Measurements from ENCODE around the gene ZFP36L1. TPM values are rescaled to one million over a fixed set of nuclear protein-coding genes. Genes with fewer than 3 reads are reported as not detected.

ZFP36L1 gene
- total RNA-seq, 1 experiment from 2014 or later, result 426 TPM

DNA sequence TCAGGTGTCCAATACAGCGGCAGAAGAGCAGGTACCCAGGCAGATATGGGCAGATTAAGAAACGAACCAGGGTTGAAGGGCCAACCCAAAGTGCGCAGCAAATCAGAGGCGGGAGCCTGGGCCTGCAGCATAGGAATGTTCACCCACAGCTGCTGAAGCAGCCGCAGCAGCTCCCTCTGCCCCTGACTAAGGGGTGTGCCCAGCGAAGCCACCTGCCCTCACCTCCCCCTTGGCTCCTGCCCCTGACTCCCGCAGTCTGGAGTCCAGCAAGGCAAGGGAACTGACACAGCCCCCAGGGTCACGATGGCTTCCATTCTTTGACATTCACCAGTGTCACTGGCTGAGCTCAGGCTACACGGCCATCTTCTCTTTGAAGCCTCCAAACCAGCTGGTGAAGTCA, 27.3 kb upstream of the ZFP36L1 start:
- H3K4me1 Mint-ChIP-seq (ENCODE audit: insufficient read depth, unreplicated experiment), result peaks cover 17% of the 10 kb centered on the region
- POLR2A ChIA-PET, result interaction anchor here (1.3 to 7.6 kb wide), 3 partner anchors 25 to 570 kb away, joined by 6 to 86 read pairs (median 17); partner anchors contain the start of gene ZFP36L1
- no peaks in the 10 kb centered on the region for H3K27me3 Mint-ChIP-seq (ENCODE audit: insufficient read depth, unreplicated experiment)
- no peaks in the 10 kb centered on the region for H3K9me3 Mint-ChIP-seq (ENCODE audit: unreplicated experiment)
- TF ChIP-seq CTCF (IDR thresholded peaks at IDR 0.05; ENCODE audit: unreplicated experiment), result no peak
- intact Hi-C loops (cut with micrococcal nuclease), result no loop called here
- no peak overlapping the region for H3K4me3 Mint-ChIP-seq (ENCODE audit: unreplicated experiment)
- BruUV-seq (replicated peaks), result no TSS peak
- no peak for DNase-seq (ENCODE audit: unreplicated experiment)
- CTCF ChIA-PET, result interaction anchor here (0.5 to 6.9 kb wide), 8 partner anchors 9 to 936 kb away, joined by 3 to 128 read pairs (median 6); no protein-coding TSS in a partner anchor
- peak overlapping the region; percentile 67 for H3K27ac Mint-ChIP-seq (ENCODE audit: low read depth, unreplicated experiment)
- H3K36me3 Mint-ChIP-seq (ENCODE audit: insufficient read depth, unreplicated experiment), result peaks cover 2% of the 10 kb centered on the region

DNA sequence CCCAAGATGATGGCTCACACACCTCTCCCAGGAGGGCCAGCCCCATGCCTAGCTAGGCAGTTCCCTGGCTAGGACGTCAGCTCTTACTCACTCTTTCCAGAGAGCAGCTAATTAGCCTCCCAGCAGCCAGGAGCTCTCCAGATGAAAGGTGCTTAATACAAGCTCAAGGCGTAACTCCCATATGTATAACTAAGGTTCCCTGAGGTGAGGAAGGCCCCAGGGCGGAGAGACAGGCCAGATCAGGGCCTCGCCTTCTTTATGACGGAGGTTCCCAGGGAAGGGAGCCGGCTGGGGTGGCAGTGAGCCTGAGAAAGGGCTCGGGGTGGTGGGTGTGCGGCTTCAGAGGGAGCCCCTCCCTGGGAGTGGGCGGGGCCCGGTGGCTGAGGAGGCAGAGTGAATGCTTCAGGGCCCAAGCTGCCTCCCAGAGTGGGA, 26.4 kb upstream of the ZFP36L1 start:
- Mint-ChIP-seq H3K27me3 (ENCODE audit: insufficient read depth, unreplicated experiment) (no peaks in the 10 kb centered on the region), H3K4me3 (ENCODE audit: unreplicated experiment) (no peak overlapping the region), H3K27ac (ENCODE audit: low read depth, unreplicated experiment) (peak overlapping the region; percentile 67), H3K4me1 (ENCODE audit: insufficient read depth, unreplicated experiment) (peaks cover 19% of the 10 kb centered on the region), H3K9me3 (ENCODE audit: unreplicated experiment) (no peaks in the 10 kb centered on the region), H3K36me3 (ENCODE audit: insufficient read depth, unreplicated experiment) (peaks cover 6% of the 10 kb centered on the region)
- no TSS peak for BruUV-seq (replicated peaks)
- peak; percentile 73 for DNase-seq (ENCODE audit: unreplicated experiment)
- POLR2A ChIA-PET, result interaction anchor here (0.6 to 7.6 kb wide), 10 partner anchors 9 to 937 kb away, joined by 3 to 86 read pairs (median 3); partner anchors contain the start of gene ZFP36L1
- CTCF ChIA-PET, result interaction anchor here (0.5 to 6.9 kb wide), 13 partner anchors 10 to 885 kb away, joined by 3 to 128 read pairs (median 5); no protein-coding TSS in a partner anchor
- intact Hi-C loops (cut with micrococcal nuclease), result loop anchor here (5.0 kb wide), 1 partner anchor 677 kb away; no protein-coding TSS in a partner anchor
- no peak for TF ChIP-seq CTCF (IDR thresholded peaks at IDR 0.05; ENCODE audit: unreplicated experiment)

GRCh38 chr14:68817506-68818212, 24.8 kb upstream of the ZFP36L1 start:
- no TSS peak for BruUV-seq (replicated peaks)
- intact Hi-C loops (cut with micrococcal nuclease), result loop anchor here (2.0 to 5.0 kb wide), 4 partner anchors 675 to 935 kb away; no protein-coding TSS in a partner anchor
- Mint-ChIP-seq H3K27me3 (ENCODE audit: insufficient read depth, unreplicated experiment) (no peaks in the 10 kb centered on the region), H3K9me3 (ENCODE audit: unreplicated experiment) (no peaks in the 10 kb centered on the region), H3K27ac (ENCODE audit: low read depth, unreplicated experiment) (peak overlapping the region; percentile 88), H3K4me1 (ENCODE audit: insufficient read depth, unreplicated experiment) (peaks cover 20% of the 10 kb centered on the region), H3K36me3 (ENCODE audit: insufficient read depth, unreplicated experiment) (peaks cover 6% of the 10 kb centered on the region), H3K4me3 (ENCODE audit: unreplicated experiment) (no peak overlapping the region)
- no peak for DNase-seq (ENCODE audit: unreplicated experiment)
- CTCF ChIA-PET, result interaction anchor here (0.6 to 6.9 kb wide), 36 partner anchors 8 to 980 kb away, joined by 3 to 128 read pairs (median 4); no protein-coding TSS in a partner anchor
- POLR2A ChIA-PET, result interaction anchor here (0.9 to 7.6 kb wide), 15 partner anchors 16 to 881 kb away, joined by 3 to 90 read pairs (median 9); partner anchors contain the start of gene ZFP36L1
- TF ChIP-seq CTCF (IDR thresholded peaks at IDR 0.05; ENCODE audit: unreplicated experiment), result no peak

DNA sequence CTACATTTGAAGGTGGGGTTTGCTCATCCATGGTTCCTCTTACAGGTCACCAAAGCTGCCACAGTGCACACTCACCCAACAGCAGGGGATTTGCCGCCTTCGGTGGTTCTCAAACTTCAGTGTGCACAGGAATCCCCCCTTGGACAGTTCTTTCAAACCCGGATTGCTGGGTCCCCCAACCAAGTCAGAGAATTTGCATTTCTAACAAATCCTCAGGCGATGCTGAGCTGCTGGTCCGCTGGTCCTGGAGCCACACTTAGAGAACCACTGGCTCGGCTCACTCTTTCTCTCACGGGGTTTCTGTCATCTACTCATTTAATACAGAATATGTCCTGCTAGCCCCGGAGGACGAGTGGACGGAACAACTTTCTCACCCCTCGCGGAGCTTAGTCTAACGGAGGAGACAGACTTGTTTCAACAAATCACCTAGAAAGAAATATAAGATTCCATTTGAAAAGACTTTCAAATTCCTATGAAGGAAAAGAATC, 24.1 kb upstream of the ZFP36L1 start:
- Mint-ChIP-seq H3K27me3 (ENCODE audit: insufficient read depth, unreplicated experiment) (no peaks in the 10 kb centered on the region), H3K27ac (ENCODE audit: low read depth, unreplicated experiment) (peak overlapping the region; percentile 88), H3K36me3 (ENCODE audit: insufficient read depth, unreplicated experiment) (peaks cover 6% of the 10 kb centered on the region), H3K9me3 (ENCODE audit: unreplicated experiment) (no peaks in the 10 kb centered on the region), H3K4me1 (ENCODE audit: insufficient read depth, unreplicated experiment) (peaks cover 20% of the 10 kb centered on the region), H3K4me3 (ENCODE audit: unreplicated experiment) (peak overlapping the region; percentile 49)
- TF ChIP-seq CTCF (IDR thresholded peaks at IDR 0.05; ENCODE audit: unreplicated experiment), result no peak
- DNase-seq (ENCODE audit: unreplicated experiment), result no peak
- POLR2A ChIA-PET, result interaction anchor here (0.9 to 7.6 kb wide), 26 partner anchors 8 to 883 kb away, joined by 3 to 90 read pairs (median 6); partner anchors contain the start of gene ZFP36L1
- intact Hi-C loops (cut with micrococcal nuclease), result loop anchor here (1.0 to 5.0 kb wide), 7 partner anchors 24 to 934 kb away; partner anchors contain the start of gene ZFP36L1
- no TSS peak for BruUV-seq (replicated peaks)
- CTCF ChIA-PET, result interaction anchor here (0.6 to 6.9 kb wide), 37 partner anchors 8 to 934 kb away, joined by 3 to 128 read pairs (median 4); no protein-coding TSS in a partner anchor

Measured in MCF 10A (cell line).